Measurements from ENCODE around the gene PDE12.
"Not testable (repeated sequence)": the region's sequence is repeated elsewhere in the genome, so short reads cannot be mapped to it uniquely, and the experiment has no call there.

PDE12 gene

DNA sequence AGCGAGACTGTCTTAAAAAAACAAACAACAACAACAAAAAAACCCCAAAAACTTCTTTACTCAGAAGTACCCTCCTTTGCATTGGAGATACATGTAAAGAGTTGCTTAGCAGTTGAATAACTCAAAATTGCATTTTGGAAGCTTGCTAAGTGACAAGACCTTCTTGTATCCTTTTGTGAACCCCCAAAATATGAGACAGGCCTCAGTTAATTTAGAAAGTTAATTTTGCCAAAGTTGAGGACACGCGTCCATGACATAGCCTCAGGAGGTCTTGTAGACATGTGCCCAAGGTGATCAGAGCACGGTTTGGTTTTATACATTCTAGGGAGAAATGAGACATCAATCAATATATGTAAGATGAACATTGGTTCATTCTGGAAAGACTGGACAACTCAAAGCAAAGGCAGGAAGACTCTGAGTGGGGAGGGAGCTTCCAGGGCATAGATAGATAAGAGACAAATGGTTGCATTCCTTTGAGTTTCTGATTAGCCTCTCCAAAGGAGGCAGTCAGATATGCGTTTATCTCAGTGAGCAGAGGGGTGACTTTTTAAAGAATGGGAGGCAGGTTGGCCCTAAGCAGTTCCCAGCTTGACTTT lies 42.8 kb downstream of the PDE12 start:
- DNase-seq, result no peak
- Mint-ChIP-seq H3K36me3 (ENCODE audit: low read depth) (peaks cover 35% of the 10 kb centered on the region), H3K27ac (peak overlapping the region; percentile 100), H3K4me1 (peaks cover 32% of the 10 kb centered on the region), H3K9me3 (no peaks in the 10 kb centered on the region), H3K27me3 (peaks cover 3% of the 10 kb centered on the region), H3K4me3 (peak overlapping the region; percentile 98)
- ATAC-seq, result no peak

DNA sequence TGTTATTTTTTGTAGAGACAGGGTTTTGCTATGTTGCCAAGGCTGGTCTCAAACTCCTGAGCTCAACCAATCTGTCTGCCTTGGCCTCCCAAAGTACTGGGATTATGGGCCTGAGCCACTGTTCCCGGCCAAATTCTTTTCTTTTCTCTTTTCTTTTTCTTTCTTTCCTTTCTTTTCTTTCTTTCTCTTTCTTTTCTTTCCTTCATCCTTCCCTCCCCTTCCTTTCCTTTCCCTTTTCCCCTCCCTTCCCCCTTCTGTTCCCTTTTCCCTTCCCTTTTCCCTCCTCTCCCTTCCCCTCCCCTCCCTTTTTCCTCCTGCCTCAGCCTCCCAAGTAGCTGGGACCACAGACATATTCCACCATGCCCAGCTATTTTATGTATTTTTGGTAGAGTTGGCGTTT lies 44.1 kb downstream of the PDE12 start:
- H3K4me3 Mint-ChIP-seq, result no peak overlapping the region
- peaks cover under 1% of the 10 kb centered on the region for H3K9me3 Mint-ChIP-seq
- H3K4me1 Mint-ChIP-seq, result peaks cover 21% of the 10 kb centered on the region
- peaks cover 30% of the 10 kb centered on the region for H3K36me3 Mint-ChIP-seq (ENCODE audit: low read depth)
- H3K27ac Mint-ChIP-seq, result peak overlapping the region; percentile 59
- no peak for DNase-seq
- no peak for ATAC-seq
- peaks cover 3% of the 10 kb centered on the region for H3K27me3 Mint-ChIP-seq

DNA sequence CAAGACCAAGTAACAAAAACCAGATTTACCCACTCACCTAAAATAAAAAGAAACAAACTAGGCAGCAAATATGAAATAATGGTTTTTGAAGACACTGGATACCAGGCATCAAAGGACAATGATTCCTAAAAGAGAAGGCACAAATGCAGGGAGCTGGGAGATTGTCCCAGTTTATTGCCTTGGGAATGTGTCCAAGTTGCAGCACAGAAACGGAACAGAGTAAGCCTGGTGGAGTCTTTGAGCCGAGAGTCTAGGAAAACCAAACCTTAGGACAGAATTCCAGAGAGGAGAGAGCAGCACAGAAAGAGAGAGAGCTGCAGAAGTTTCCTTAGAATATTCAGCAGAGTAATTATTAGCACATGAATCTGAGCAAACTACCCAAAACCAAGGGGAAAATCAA lies 48.9 kb downstream of the PDE12 start:
- no peak overlapping the region for H3K4me3 Mint-ChIP-seq
- H3K9me3 Mint-ChIP-seq, result peaks cover 29% of the 10 kb centered on the region
- H3K27ac Mint-ChIP-seq, result no peak overlapping the region
- H3K27me3 Mint-ChIP-seq, result no peaks in the 10 kb centered on the region
- H3K36me3 Mint-ChIP-seq (ENCODE audit: low read depth), result peaks cover 43% of the 10 kb centered on the region
- no peaks in the 10 kb centered on the region for H3K4me1 Mint-ChIP-seq
- ATAC-seq (no peak), DNase-seq (no peak)

DNA sequence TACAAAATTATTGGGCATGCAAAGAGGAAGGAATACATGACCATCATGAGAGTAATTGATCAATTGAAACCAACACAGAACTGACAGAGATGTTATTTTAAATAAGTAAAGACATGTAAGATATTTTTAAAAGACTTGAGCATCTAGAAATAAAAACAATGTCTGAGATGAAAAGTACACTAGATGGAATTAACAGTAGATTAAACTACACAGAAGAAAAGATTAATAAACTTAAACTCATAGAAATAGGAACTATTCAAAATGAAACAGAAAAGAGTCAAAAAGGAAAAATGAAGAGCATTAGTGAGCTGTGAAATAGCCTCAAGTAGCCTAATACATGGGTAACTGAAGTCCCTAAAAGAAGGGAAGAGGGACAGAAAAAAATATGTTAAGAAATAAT lies 49.6 kb downstream of the PDE12 start:
- Mint-ChIP-seq H3K36me3 (ENCODE audit: low read depth) (peaks cover 43% of the 10 kb centered on the region), H3K27me3 (no peaks in the 10 kb centered on the region), H3K4me1 (no peaks in the 10 kb centered on the region), H3K9me3 (peaks cover 29% of the 10 kb centered on the region), H3K27ac (no peak overlapping the region), H3K4me3 (no peak overlapping the region)
- DNase-seq (no peak), ATAC-seq (no peak)

- H3K27me3 Mint-ChIP-seq, H3K4me1 Mint-ChIP-seq, H3K27ac Mint-ChIP-seq, DNase-seq, ATAC-seq, H3K4me3 Mint-ChIP-seq: not testable (repeated sequence)
- Mint-ChIP-seq H3K9me3 (peaks cover 21% of the 10 kb centered on the region), H3K36me3 (ENCODE audit: low read depth) (peaks cover 25% of the 10 kb centered on the region)
Measured at GRCh38 chr3:57611870-57612269, 55.8 kb downstream of the PDE12 start.

DNA sequence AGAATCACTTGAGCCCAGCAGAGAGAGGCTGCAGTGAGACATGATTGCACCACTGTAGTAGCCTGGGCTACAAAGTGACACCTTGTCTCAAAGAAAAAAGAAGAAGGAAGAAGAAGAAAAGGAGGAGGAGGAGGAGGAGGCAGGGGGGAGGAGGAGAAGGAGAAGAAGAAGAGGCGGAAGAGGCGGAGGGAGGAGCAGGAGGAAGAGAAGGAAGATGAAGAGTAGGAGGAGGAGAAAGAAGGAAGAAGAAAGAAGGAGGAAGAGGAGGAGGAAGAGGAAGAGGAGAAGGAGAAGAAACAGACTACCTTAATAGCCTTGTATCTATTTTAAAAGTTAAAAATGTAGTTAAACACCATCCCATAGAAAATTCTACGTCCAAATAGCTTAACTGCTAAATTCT lies 60.2 kb downstream of the PDE12 start:
- Mint-ChIP-seq H3K9me3 (peaks cover 3% of the 10 kb centered on the region), H3K27me3 (no peaks in the 10 kb centered on the region), H3K4me3 (no peak overlapping the region), H3K4me1 (no peaks in the 10 kb centered on the region), H3K27ac (no peak overlapping the region), H3K36me3 (ENCODE audit: low read depth) (peaks cover 12% of the 10 kb centered on the region)
- no peak for DNase-seq
- ATAC-seq, result no peak
